NCI-H446 treated with DMSO at 0.1 percent for 48 hours (cell line): Measurements from ENCODE around the gene CD93.

Experiments used
- DNase-seq: peaks from one replicate; lab custom pipeline; 2025; lab: John Stamatoyannopoulos, UW

The CD93 gene

GRCh38 chr20:23034721-23035671 lies 51.1 kb downstream of the CD93 start, which contains the start of gene SSTR4:
Gene SSTR4, plus strand, starts transcription at chr20:23035312. Its CDS starts 172 bp downstream, at chr20:23035484.
- no peak for DNase-seq

- DNase-seq, result no peak
These were observed 52.2 kb downstream of the CD93 start for GRCh38 chr20:23033918-23034317.

GRCh38 chr20:23032750-23033078 lies 53.4 kb downstream of the CD93 start:
- no peak for DNase-seq

- no peak for DNase-seq
These were observed 53.9 kb downstream of the CD93 start for GRCh38 chr20:23032056-23032749.

- no peak for DNase-seq
These were observed 54.8 kb downstream of the CD93 start for GRCh38 chr20:23031346-23031745.
